Astrocyte of the spinal cord (primary cell): ENCODE measurements around the gene PPID.
"Not testable (repeated sequence)": the region's sequence is repeated elsewhere in the genome, so short reads cannot be mapped to it uniquely, and the experiment has no call there.

Experiments used
- DNase-seq: peaks from one replicate; pipeline ENCODE4 v3.0.0; 2011; ENCODE audit warnings: low read depth, low spot score
- H3K4me3 ChIP-seq: 2 replicates; pipeline ENCODE4 v1.5.1; 2011; ENCODE audit warnings: low read depth, mild to moderate bottlenecking, low read length, moderate library complexity
- in situ Hi-C: cut with HindIII; loops from 2 replicates; pipeline ENCODE4 v1.10.0; 2017; ENCODE audit warnings: low sequenced_read_pairs
- TF ChIP-seq, protein P1 (sequence below): IDR thresholded peaks from 2 replicates; pipeline ENCODE4 v1.5.1; 2012; ENCODE audit warnings: low read depth, mild to moderate bottlenecking, low read length, inconsistent platforms

Gene PPID

DNA sequence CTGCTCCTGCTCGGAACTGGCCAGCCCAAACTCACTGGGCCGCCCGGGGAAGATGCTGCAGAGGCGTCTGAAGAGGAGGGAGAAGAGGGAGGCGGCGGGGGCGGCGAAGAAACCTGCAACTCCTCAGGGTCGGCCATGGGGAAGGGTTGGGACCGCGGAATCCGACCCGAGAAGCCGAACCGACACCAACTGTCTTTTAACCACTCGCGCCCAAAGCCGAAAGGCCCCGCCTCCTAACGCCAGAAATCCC is 51.6 kb downstream of the PPID start, which contains the start of gene C4orf46:
Gene C4orf46, minus strand, starts transcription at position 223 of the 250 bp plus-strand sequence. Its CDS starts 86 bp downstream, at position 137.
- TF ChIP-seq, protein P1, sequence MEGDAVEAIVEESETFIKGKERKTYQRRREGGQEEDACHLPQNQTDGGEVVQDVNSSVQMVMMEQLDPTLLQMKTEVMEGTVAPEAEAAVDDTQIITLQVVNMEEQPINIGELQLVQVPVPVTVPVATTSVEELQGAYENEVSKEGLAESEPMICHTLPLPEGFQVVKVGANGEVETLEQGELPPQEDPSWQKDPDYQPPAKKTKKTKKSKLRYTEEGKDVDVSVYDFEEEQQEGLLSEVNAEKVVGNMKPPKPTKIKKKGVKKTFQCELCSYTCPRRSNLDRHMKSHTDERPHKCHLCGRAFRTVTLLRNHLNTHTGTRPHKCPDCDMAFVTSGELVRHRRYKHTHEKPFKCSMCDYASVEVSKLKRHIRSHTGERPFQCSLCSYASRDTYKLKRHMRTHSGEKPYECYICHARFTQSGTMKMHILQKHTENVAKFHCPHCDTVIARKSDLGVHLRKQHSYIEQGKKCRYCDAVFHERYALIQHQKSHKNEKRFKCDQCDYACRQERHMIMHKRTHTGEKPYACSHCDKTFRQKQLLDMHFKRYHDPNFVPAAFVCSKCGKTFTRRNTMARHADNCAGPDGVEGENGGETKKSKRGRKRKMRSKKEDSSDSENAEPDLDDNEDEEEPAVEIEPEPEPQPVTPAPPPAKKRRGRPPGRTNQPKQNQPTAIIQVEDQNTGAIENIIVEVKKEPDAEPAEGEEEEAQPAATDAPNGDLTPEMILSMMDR, result no peak
- no peak for DNase-seq
- in situ Hi-C loops, result no loop called here

DNA sequence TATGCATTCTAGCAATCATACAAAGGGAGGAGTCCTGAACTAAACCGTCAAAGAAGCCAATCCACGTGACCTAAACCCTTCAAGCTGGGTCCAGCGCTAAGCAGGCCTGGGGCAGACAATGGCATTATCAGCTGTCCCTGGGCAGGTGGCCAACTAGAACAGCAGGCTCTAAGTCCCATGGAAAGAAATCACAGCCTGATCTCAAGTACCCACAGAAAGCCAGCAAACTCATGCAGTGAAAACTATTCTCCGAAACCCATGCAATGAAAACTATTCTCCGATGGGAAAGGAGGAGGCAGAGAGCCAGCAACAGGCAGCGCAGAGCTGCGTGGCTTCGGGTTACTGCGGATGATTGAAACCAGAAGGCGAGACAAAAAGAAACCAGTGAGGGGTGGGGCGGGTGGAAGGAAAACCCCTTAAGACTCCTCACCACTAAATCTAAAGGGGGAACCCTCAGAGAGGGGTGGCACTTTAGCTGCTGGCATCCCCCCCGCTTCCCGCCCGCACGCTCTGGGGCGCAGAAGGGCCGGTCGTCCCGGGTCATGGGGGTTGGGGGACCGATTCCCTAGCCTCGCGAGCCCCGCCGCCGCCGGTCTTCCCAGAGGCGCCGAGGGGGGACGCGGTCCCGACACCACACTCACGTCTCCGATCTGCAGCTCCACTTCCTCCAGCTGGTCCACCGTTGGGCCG is 52.1 kb downstream of the PPID start:
- in situ Hi-C loops, result no loop called here
- peak; percentile 82 for DNase-seq
- TF ChIP-seq, protein P1, result no peak
- peak overlapping the region; percentile 90 for H3K4me3 ChIP-seq

More for the DNA sequence above, 51.6 kb downstream of the PPID start, which contains the start of gene C4orf46:
- H3K4me3 ChIP-seq, result peak within 1 kb of the TSS; percentile 90

DNA sequence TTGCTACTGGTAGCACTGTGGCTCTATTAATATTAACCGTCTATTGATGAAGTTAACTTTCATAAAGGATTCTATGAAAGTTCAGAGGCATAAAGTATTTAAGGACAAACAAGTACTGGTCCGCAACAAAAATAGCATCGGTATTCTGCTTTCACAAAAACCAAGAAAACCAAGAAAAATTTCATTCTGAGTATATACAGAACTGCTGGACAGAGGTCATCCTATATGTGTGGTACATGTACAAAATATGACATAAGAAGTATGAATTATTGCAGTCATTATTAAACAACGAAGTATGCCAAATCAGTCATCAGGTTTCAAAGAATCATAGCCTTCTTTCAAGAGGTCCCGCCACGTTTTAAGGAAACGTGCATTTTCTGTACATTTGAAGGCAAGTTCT is 53.9 kb downstream of the PPID start:
- TF ChIP-seq, protein P1, result no peak
- H3K4me3 ChIP-seq, result no peak overlapping the region
- in situ Hi-C loops, result no loop called here
- no peak for DNase-seq

DNA sequence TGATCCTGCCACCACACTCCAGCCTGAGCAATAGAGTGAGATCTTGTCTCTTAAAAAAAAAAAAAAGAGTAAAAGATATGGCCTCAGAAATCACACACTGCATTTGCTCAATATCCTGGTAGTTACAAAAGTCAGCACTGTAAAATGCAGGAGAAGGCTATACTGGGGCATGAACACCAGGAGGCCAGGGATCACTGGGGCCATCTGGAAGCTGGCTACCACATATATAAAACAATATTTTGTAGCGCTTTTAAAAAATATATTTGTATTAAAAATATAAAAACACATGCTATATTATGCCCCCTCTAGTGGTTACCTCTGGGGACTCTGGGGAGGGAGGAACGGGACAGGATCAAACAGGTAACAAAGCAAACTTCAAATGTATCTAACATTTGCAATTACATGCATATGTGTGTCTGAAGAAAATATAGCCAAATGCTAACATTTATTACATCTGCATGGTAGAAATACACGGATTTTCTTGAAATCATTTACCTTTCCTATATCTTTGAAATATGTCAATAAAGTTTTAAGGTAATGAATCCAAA is 55.5 kb downstream of the PPID start:
- in situ Hi-C loops, result no loop called here
- H3K4me3 ChIP-seq, result no peak overlapping the region
- DNase-seq, result no peak
- TF ChIP-seq, protein P1, result peak; percentile 64

DNA sequence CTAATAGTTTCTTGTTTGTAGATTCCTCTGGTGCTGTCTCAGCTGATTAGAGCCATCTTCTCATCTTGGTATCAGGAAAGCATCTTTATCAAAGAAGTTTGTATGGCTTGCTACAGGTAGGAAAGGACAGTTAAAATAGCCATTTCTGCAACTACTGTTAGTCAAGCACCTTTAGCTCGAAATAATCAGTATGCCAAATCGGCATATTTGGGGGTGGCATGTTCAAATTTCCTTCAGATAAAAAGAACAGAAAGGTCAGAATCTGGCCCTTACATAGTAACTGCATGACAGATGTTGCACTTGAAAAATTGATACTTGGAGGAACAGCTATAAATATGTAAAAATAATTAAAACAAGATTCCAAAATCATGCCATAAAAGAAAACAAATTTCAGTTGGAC is 56.3 kb downstream of the PPID start:
- no peak for DNase-seq
- in situ Hi-C loops, result no loop called here
- H3K4me3 ChIP-seq, result no peak overlapping the region
- TF ChIP-seq, protein P1, result no peak

DNA sequence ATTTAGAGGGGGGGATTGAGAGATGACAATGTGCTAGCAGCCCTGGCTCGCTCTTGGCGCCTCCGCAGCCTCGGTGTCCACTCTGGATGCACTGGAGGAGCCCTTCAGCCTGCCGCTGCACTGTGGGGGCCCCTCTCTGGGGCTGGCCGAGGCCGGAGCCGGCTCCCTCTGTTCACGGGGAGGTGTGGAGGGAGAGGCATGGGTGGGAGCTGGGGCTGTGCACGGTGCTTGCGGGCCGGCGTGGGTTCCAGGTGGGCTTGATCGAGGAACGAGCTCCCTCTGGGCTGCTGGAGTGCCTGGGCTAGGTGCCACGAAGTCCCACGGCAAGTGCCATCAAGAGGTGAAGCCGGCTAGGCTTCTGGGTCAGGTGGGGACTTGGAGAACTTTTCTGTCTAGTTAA is 58.4 kb downstream of the PPID start:
- H3K4me3 ChIP-seq, result no peak overlapping the region
- TF ChIP-seq, protein P1, result no peak
- DNase-seq, result no peak
- in situ Hi-C loops, result no loop called here

DNA sequence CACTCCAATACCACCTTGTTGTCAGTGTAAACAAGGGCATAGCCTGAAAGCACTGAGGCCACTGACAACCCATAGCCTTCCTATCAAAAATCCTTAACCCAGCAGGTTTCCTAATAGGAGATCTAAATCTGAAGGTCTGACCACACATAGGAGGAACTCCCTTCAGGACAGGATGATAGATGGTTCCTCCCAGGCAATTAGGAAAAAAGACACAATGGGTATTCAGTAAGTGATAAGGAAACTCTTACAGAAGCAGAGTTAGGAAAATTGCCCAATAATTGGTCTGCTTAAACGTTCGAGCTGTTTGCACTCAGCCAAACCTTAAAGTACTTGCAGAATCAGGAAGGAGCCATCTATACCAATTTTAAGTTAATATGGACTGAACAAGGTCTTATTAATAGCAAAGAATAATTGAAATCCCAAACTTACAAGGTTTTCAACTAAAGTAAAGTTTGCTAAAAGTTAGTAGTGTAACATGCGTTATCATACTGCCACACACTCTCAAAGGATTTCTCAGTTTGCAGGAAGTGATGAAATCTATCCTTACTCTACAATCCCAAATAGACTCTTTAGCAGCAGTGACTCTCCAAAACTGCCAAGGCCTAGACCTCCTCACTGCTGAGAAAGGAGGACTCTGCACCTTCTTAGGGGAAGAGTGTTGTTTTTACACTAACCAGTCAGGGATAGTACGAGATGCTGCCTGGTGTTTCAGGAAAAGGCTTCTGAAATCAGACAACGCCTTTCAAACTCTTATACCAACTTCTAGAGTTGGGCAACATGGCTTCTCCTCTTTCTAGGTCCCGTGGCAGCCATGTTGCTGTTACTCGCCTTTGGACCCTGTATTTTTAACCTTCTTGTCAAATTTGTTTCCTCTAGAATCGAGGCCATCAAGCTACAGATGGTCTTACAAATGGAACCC is 59.2 kb downstream of the PPID start:
- in situ Hi-C loops, H3K4me3 ChIP-seq, DNase-seq: not testable (repeated sequence)

DNA sequence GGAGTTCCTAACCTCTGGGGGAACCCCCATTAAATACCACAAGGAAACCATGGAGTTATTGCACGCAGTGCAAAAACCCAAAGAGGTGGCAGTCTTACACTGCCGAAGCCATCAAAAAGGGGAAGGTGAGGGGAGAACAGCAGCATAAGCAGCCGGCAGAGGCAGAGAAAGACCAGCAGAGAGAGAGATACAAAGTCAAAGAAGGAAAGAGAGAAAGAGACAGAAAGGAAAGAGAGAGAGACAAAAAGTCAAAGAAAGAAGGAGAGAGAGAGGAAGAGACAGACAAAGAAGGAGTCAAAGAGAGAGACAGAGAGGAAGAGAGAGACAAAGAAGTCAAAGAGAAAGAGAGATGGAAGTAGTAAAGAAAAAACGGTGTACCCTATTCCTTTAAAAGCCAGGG is 59.9 kb downstream of the PPID start:
- H3K4me3 ChIP-seq, in situ Hi-C loops, DNase-seq: not testable (repeated sequence)
